H1 (cell line): ENCODE results near the gene SPATA25. TPM values are rescaled to one million over a fixed set of nuclear protein-coding genes. Genes with fewer than 3 reads are reported as not detected.
A peak's percentile ranks its signal among the peaks of the same experiment; 100 is the strongest.

Experiments
- CBX8 ChIP-seq: fragments of 300-800, 300-1000 bp; sonication (generic); IDR thresholded peaks from 2 replicates; pipeline ENCODE4 v1.7.1; 2016; ENCODE audit warnings: low read depth, low read length, borderline replicate concordance
- EZH2 ChIP-seq: fragments of 200-600 bp; sonication (generic); IDR thresholded peaks from 2 replicates; pipeline ENCODE4 v1.7.1; 2012; ENCODE audit warnings: low read depth, mild to moderate bottlenecking, moderate library complexity, low read length, inconsistent platforms; ENCODE audit not compliant: severe bottlenecking
- MAFK ChIP-seq: IDR thresholded peaks from 2 replicates; pipeline ENCODE4 v1.6.1; 2012; ENCODE audit warnings: low read depth, mild to moderate bottlenecking, improper control_type of control experiment, low read length
- PHF8 ChIP-seq: fragments of 200-600 bp; sonication (generic); conservative IDR thresholded peaks from 2 replicates; pipeline ENCODE4 v1.7.1; 2012; ENCODE audit warnings: low read depth, mild to moderate bottlenecking, inconsistent platforms, low read length, moderate library complexity
- POLR2AphosphoS5 ChIP-seq: IDR thresholded peaks from 2 replicates; pipeline ENCODE4 v1.6.1; 2011; ENCODE audit warnings: low read depth, low read length
- RXRA ChIP-seq: IDR thresholded peaks from 2 replicates; pipeline ENCODE4 v1.6.1; 2011; ENCODE audit warnings: low read depth, mild to moderate bottlenecking, low read length, moderate library complexity; ENCODE audit not compliant: insufficient read depth
- SAP30 ChIP-seq: fragments of 300-600 bp; sonication (generic); IDR thresholded peaks from 2 replicates; pipeline ENCODE4 v1.7.1; 2012; ENCODE audit warnings: low read length, moderate library complexity, mild to moderate bottlenecking, inconsistent platforms; ENCODE audit not compliant: insufficient read depth, insufficient replicate concordance
- TAF7 ChIP-seq: optimal IDR thresholded peaks from 2 replicates; pipeline ENCODE3; 2011; ENCODE audit warnings: low read depth, mild to moderate bottlenecking, inconsistent platforms, low read length, moderate library complexity, borderline replicate concordance
- polyA plus RNA-seq, 7 experiments: library from polyadenylated mRNA; depleted of rRNA in 3 of 7; stranded (reverse) in 5 of 7; unstranded in 2 of 7; fragments of >200 nt in 5 of 7; fragments of 200-250 nt in 2 of 7; gene quantifications; 1 replicate in 5 of 7; 2 replicates in 1 of 7; 4 replicates in 1 of 7; pipeline versions ENCODE4 v1.2.1 to v1.2.3, GENCODE V29; 2011 to 2013; ENCODE audit warnings: missing spikeins in 2 of 7, mixed read lengths in 2 of 7
- total RNA-seq: library from RNA; stranded (reverse); fragmentation: NEBNext Ultra II Directional; extraction: Animal tissue kit (Norgen Biotek cat#: 25700); gene quantifications from 2 replicates; pipeline ENCODE4 v1.2.1, GENCODE V29; 2021

Gene SPATA25
- total and polyA plus RNA-seq, 2 of the 8 experiments (the other 6 are each of a cell fraction or from before 2014, with no cell fraction given) = 2.0 to 3.0 TPM

DNA sequence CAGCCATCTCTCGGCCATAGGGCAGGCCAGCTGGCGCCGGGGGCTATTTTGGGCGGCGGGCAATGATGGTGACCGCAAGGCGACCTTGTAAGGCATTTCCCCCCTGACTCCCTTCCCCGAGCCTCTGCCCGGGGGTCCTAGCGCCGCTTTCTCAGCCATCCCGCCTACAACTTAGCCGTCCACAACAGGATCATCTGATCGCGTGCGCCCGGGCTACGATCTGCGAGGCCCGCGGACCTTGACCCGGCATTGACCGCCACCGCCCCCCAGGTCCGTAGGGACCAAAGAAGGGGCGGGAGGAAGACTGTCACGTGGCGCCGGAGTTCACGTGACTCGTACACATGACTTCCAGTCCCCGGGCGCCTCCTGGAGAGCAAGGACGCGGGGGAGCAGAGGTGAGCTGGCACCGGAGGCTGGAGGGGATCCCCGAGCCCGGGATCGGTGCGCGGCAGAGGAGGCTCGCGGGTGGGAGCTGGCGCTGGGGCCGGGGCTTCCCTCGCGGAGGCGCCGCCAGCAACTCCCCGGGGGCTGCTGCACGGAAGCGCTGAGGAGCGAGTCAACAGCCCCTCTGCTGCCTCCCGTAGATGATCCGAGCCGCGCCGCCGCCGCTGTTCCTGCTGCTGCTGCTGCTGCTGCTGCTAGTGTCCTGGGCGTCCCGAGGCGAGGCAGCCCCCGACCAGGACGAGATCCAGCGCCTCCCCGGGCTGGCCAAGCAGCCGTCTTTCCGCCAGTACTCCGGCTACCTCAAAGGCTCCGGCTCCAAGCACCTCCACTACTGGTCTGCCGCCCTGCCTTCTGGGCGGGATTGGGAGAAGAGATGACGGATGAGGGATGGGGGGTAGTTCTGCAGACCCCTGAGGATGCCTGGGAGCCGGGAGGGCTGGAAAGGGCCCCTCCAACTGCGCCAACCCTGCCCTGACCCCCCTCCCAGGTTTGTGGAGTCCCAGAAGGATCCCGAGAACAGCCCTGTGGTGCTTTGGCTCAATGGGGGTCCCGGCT, 3.9 kb upstream of the SPATA25 start, which contains the start of the genes CTSA and NEURL2 (continued):
- TF ChIP-seq RXRA (peak; percentile 93), SAP30 (no peak), CBX8 (no peak), POLR2AphosphoS5 (peak; percentile 42), MAFK (no peak), EZH2 (no peak), TAF7 (peak; percentile 65), PHF8 (peak; percentile 66)
